NOMO-1 treated with dmso at 0.1 percent for 144 hours (cell line): ENCODE results near the gene DHX35.

Experiments used
- DNase-seq: peaks from one replicate; lab custom pipeline; 2025; ENCODE audit not compliant: unreplicated experiment; lab: John Stamatoyannopoulos, UW

The DHX35 gene, protein sequence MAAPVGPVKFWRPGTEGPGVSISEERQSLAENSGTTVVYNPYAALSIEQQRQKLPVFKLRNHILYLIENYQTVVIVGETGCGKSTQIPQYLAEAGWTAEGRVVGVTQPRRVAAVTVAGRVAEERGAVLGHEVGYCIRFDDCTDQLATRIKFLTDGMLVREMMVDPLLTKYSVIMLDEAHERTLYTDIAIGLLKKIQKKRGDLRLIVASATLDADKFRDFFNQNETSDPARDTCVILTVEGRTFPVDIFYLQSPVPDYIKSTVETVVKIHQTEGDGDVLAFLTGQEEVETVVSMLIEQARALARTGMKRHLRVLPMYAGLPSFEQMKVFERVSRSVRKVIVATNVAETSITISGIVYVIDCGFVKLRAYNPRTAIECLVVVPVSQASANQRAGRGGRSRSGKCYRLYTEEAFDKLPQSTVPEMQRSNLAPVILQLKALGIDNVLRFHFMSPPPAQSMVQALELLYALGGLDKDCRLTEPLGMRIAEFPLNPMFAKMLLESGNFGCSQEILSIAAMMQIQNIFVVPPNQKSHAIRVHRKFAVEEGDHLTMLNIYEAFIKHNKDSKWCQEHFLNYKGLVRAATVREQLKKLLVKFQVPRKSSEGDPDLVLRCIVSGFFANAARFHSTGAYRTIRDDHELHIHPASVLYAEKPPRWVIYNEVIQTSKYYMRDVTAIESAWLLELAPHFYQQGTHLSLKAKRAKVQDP

DNA sequence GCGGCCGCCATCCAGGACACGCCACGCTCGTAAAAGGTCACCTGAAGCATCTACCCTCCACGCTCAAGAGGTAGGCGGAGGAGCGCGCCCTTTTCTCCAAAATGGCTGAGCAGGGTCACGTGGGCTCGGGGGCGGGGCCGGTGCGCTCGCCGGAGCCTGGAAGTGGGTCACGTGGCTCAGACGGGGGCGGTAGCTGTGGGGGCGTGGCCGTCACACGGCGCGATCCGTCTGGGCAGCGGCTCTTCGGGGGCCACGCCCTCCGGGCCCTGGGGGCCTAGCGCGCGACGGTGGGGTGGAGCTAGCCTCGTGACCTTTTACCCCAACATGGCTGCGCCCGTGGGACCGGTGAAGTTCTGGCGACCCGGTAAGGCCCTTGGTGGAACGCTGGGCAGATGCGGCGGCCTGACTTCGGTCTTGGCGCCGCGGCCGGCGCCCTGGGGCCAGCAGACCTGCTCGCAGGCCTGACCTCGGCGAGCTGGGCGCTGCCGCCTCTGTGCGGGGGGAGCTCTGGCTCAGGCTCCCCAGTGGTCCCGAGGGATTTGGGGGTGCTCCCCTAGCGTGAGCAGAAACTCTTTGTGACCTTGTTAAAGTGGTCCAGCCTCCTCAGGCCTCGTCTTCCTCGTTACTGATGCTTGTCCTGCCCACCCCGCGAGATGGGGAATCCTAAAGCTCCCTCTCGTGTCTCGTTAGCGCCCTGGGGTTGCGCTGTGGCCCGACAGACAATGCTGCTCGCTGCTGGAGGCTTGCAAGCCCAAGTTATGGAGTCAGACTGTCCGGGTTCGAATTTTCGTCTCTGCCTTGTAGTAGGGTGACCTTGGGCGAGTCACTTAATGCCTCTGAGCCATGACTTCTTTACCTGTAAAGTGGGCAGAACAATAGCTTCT, at the start of gene DHX35:
TSS of gene DHX35 (plus strand) at position 301 of the 884 bp plus-strand sequence. CDS start at position 325, 24 bp downstream.
- peak; percentile 97 for DNase-seq

DNA sequence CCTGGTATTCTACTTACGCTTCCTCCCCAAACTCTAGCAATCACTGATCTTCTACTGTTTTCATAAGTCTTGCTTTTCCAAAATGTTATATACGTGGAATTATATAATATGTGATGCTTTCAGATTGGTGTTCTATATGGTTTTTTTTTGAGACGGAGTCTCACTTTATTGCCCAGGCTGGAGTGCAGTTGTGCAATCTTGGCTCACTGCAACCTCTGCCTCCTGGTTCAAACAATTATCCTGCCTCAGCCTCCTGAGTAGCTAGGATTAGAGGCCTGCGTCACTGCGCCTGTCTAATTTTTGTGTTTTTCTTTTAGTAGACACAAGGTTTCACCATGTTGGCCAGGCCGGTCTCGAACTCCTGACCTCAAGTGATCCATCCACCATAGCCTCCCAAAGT, 46.8 kb upstream of the DHX35 start:
- no peak for DNase-seq

DNA sequence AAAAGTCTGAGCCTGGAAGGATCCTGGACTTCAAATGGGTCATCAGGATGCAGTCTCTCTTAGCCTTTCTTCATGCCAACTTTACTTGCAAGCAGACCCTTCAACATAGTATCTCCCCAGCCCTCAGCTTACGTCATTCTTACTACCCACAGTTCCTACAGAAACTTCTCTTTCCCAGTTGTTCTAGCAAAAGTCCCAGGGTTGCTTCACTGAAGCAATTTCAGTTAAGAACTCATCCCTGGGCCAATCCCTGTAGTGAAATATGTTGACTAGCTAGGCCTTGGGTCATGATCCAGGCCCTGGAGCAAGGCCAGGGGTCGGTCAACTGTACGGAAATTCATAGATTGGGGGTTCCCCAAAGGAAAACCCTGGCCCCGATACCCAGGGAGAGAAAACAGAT, 44.5 kb upstream of the DHX35 start:
- DNase-seq: no peak

DNA sequence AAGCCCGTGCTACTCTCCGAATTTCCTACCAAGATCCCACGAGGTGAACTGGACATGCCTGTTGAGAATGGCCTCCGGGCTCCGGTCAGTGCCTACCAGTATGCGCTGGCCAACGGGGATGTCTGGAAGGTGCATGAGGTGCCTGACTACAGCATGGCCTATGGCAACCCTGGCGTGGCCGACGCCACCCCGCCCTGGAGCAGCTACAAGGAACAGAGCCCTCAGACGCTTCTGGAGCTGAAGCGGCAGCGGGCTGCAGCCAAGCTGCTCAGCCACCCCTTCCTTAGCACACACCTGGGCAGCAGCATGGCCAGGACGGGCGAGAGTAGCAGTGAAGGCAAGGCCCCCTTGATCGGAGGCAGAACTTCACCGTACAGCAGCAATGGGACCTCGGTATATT, 44.0 kb upstream of the DHX35 start:
- DNase-seq: no peak

DNA sequence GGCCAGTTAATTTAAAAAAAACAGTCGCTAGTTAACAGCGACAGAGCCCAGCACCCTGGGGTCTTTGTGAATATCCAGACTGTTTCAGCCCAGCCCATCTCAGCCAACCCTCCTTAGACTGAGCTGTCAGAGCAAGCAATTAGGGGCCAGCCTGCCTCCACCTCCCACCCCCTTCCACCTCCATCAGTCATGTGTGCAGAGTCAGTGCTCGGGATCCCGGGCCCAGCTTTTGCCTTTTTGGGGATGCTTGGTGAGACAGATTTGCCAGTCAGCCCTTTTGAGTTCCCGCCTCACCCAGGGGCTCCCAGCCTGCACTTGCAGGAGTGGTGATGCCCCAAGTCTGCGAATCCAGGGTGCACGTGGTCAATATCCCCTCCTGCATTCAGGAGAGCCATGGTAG, 42.5 kb upstream of the DHX35 start:
- DNase-seq: no peak

DNA sequence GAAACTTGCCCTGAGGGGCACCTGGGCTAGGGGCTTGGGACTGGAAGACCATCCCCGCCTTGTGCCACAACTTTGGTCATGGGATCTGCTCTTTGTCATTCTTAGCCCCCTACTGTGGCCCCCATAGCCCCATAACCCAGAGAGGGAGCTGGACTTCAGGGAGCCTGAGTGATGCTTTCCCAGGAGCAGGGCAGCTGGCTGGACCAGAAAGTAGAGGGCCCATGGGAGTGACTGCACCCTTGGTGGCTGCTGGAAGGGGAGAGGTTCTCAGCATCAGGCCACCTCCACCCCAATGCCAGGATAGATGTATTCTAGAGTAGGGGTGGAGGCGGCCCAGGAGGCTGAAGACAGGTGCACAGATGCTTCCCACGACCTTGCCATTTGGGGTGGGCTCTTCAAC, 41.7 kb upstream of the DHX35 start:
- no peak for DNase-seq

DNA sequence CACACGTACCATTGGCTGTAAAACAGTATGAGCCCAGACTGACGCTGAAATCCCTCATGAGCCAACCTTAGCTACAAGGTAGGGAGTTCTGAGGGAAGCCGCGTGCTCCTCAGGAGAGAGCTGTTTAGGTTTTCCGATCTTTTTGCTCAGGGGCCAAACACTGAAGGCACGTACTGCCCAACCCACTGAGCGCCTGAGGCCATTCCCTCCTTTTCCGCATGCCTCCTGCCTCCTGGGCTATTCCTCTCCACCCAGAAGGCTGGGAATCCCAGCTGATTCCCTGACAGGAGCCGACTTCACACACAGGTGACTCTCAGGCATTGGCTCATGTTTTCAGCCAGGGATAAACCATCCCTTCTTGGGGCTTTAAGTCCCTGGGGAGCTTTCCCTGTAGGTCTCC, 41.3 kb upstream of the DHX35 start:
- DNase-seq: no peak

DNA sequence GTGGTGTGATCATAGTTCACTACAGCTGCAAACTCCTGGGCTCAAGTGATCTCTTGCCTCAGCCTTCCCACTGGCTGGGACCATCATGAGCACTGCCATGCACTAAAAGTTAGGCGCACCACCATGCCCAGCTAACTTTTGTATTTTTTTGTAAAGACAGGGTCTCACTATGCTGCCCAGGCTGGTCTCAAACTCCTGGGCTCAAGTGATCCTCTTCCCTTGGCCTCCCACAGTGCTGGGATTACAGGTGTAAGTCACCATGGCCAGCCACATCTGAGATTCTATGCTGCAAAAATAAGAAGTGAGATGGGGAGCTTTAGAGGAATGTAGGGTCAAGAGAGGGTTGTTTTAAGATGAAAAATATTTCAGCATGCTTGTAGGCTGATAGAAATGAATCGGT, 37.4 kb upstream of the DHX35 start:
- DNase-seq: no peak

DNA sequence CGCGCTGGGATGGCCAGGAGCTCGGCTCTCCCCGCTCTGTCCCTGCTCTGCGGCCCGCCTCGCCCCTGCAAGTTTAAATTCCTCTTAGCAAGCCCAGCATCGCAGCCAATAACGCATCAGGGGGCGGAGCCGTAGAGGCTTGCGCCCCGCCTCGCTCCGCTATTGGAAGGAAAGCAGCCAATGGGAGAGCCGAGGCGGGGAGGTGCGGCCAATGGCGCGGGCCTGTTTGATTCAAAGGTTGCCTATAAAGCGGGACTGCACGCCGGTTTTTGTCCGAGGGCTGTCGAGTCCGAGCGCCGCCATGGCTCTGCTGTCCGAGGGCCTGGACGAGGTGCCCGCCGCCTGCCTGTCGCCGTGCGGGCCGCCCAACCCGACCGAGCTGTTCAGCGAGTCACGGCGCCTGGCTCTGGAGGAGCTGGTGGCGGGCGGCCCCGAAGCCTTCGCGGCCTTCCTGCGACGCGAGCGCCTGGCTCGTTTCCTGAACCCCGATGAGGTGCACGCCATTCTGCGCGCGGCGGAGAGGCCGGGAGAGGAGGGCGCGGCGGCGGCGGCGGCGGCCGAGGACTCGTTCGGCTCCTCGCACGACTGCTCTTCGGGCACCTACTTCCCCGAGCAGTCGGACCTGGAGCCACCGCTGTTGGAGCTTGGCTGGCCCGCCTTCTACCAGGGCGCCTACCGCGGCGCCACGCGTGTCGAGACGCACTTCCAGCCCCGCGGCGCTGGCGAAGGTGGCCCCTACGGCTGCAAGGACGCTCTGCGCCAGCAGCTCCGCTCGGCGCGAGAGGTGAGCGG, 35.8 kb upstream of the DHX35 start, which contains the start of gene FAM83D:
TSS of gene FAM83D (plus strand) at position 276 of the 792 bp plus-strand sequence. CDS start at position 302, 26 bp downstream.
- peak; percentile 98 for DNase-seq

DNA sequence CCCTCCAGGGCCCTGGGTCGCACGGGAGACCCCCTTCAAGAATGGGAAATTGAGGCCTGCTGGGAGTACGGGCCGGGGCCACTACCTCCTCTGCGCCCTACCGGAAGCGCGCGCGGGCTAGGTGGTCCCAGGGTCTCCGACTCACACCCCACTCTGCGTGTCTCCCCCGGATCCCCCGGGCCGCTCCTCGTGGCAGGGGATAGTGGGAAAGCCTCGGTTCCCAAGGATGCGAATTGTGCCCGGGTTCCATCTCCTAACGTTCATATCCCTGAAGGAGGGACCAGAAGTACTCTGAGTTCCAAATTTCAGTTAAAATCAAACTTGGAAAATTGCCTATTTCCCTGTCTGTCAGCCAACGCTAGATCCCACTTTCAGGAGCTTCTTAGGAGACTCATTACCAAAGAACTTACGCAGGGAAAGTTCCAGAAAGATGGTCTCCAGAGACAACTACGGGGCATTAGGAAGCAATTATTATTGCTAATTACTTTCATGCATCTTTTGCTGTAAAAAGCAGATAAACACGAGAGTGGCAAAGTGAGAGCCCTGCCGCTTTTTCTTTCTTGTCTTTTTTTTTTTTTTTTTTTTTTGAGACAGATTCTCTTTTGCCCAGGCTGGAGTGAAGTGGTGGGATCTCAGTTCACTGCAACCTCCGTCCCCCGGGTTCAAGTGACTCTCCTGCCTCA, 35.1 kb upstream of the DHX35 start:
- DNase-seq: no peak

DNA sequence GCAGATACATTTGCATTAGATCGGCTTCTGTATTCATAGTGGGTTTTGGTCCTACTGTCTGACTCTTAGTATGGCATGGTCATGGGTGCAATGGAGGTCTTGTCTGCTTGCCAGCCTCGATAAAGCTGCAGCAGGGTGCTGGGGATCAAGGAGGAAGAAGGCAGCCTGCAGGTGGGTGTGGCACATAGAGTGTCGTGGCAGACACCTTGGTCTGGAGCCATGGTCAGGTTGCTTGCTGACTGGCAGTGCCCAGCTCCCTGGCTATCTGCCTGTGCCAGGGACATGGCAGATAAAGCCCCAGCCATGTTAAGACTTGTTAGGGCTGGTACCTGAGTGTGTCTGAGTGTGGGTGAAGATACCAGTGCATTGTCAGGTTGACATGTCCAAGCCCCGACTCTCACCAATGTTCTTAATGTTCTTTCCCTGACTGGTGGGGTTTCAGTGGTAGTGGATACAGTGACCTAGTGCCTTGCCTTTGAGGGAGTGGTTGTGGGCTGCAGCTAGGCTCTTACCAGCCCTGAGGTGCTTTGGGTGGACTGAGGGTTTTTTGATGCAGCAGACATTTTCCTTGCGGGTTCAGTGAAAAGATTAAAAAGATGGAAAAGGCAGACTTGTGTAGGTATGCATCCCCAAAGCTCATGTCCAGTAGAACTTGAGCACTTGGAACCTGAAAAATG, 34.1 kb upstream of the DHX35 start:
- peak; percentile 2 for DNase-seq

DNA sequence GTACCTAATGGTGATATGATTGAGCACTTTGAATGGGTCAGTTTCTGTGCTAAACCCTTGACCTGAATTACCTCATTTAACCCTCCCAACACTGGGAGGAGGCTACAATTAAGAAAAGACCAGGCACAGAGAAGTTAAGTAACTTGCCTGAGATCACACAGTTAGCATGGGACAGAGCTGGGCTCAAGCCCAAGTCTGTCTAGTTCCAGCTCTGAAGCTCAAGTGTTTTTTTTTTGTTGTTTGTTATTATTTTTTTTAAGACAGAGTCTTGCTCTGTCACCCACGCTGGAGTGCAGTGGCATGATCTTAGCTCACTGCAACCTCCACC, 31.9 kb upstream of the DHX35 start:
- DNase-seq: no peak

DNA sequence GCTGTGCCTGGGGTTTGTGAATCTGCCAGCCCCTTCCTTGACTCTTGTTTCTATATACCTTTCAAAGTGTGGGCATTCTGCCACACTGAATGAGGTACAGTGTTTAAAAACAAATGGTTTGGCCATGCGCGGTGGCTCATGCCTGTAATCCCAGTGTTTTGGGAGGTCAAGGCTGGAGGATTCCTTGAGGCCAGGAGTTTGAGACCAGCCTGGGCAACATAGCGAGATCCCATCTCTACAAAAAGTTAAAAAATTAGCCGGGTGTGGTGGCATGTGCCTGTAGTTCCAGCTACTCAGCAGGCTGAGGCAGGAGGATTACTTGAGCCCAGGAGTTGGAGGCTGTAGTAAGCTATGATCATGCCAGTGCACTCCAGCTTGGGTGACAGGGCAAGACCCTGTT, 30.2 kb upstream of the DHX35 start:
- no peak for DNase-seq

DNA sequence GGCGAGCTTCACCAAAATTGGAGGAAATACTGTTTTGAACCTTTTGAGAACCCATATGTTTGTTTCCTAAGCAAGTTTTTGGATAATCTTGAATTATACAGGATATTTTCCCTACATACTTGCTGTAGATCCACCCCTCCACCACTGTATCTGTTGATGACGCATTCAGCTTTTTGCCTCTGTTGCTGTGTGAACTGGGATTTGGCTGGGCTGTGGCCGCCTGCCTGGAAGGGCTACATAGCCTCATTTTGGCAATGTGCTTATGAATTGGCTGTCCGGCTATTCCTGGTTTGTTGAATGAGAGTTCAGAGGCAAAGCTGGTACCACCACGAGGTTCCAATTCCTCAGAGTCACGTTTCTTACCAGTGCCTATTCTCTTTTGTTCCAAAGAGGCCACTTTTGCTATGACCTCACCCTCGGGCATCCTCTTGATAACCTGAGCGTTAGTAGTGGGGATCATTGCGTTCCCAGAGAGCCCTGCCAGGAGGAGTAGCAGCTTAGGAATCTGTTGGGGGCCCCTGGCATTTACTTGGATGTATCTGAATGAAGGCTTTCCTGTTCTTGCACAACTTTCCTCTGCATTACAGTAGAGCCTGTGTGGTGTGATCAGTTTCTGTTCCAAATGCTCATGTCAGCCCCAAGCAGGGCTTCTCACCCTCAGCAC, 29.6 kb upstream of the DHX35 start:
- no peak for DNase-seq

DNA sequence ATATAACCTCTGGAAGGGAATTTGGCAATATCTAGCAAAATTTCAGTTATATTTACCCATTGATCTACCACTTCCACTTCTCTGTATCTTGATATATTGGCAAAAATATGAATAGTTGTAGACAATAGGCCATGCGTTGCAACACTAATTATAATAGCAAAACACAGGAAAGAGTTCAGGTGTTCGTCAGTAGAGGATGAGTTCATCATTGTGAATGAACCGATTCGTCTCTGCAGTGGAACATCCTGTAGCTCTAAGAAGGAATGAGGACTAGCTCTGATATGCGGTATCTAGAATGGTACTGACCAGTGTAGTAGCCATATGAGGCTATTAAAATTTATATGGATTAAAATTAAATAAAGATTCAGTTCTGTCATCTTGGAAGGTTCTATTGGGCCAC, 27.6 kb upstream of the DHX35 start:
- DNase-seq: no peak

DNA sequence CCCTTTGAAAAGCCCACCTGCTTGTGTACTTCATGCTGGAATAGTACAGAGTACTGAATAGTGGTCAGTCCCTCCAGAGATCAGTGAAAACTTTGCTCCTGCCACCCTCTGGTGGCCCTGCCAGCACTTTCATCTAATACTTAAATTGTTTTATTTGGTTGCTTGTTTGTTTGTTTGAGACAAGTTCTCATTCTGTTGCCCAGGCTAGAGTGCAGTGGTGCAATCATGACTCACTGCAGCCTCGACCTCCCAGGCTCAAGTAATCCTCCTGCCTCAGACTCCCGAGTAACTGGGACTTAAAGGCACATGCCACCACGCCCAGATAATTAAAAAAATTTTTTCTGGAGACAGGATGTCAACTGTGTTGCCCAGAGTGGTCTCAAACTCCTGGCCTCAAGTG, 26.9 kb upstream of the DHX35 start:
- no peak for DNase-seq

DNA sequence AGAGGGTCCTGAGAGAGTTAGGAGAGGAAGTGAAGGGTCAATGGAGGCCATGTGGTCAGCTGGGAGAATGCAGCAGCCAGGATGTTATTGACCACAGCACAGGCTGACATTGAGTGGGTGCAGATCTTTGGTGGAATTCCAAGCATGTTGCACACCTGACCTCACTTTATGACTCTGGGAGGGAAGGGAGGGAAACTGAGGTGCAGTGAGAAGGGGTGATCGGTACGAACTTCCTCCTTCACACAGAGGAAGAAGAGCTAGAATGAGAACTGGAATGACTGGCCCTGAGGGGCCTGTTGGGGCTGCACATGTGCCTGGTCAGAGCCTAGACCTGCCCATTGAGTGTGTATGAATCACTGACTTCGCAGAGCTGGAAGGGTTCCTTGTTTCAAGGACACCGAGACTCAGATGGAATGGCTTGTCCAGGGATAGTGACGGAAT, 26.2 kb upstream of the DHX35 start:
- DNase-seq: no peak

DNA sequence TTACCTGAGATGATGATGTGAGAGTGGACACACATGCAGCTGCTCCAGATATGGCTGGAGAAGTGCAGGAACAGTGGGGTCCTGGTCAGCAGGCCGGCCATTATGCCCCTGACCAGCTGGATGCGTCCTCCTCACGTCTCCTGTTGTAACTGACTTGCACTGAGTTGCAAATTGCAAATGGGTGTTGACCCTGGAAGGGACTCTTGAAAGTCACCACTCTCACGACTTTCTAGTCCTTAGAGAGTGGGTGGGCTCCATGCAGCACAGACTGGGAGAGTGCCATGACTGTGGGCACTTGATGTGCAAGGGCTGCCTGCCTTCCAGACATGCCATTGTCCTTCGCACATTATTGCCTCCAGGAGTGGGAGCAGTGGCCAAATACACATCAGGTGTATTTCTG, 25.1 kb upstream of the DHX35 start:
- no peak for DNase-seq

DNA sequence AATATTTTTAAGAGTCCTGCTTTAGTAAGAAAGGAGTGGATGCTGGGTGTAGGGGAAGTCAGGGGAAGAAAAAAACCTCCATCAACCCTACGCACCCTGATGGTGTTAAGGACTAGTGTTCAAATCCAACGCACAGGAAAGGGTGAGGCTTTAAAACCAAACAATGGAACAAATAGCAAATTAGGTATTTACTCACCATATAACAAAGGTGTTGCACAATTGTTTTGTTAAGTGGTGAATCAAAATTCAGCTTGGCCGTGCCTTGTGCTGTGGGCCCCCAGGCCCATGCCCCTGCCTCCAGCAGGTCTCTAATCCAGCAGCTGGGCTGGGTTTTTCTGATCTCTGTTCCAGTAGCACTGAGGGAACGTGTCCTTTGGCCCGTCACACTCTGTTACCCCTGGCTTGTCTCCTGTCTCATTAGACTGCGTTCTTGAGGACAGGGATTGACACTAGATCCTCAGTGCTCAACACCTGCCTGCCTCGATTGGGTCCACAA, 24.1 kb upstream of the DHX35 start:
- no peak for DNase-seq
